ENCODE measurements around the gene THAP7.

- TF ChIP-seq CTCF (IDR thresholded peaks at IDR 0.05; ENCODE audit: borderline replicate concordance, extremely low read depth, low read length, poor library complexity, severe bottlenecking) (no peak), EZH2 (IDR thresholded peaks at IDR 0.05; ENCODE audit: borderline replicate concordance, low read depth, low read length, severe bottlenecking) (no peak)
Measured at GRCh38 chr22:21022507-21022906, 20.6 kb upstream of the THAP7 start.

All from DND-41 (cell line).